Neural cell (in vitro differentiated cells): ENCODE results near the gene DTD1. TPM values are rescaled to one million over a fixed set of nuclear protein-coding genes. Genes with fewer than 3 reads are reported as not detected.

ENCODE experiments used
- H2AFZ ChIP-seq: fragments of 200-600, 300-800 bp; sonication (generic), shearing (Covaris generic); 2 replicates; pipeline ENCODE4 v1.6.0; 2014; ENCODE audit warnings: low read depth, mild to moderate bottlenecking, antibody characterized with exemption, low read length, moderate library complexity
- H3F3A ChIP-seq: fragments of 200-600 bp; shearing (Covaris generic); 2 replicates; pipeline ENCODE4 v1.6.1; 2016; ENCODE audit warnings: mild to moderate bottlenecking, moderate library complexity, mixed read lengths, antibody characterized with exemption, low read length; ENCODE audit not compliant: insufficient read depth, poor library complexity, severe bottlenecking
- H3K27ac ChIP-seq: fragments of 200-600, 300-800 bp; sonication (generic), shearing (Covaris generic); 2 replicates; pipeline ENCODE4 v1.5.1; 2014; ENCODE audit warnings: mild to moderate bottlenecking, low read length, moderate library complexity
- H3K27me3 ChIP-seq: fragments of 300-800, 200-600 bp; sonication (generic), shearing (Covaris generic); 2 replicates; pipeline ENCODE4 v1.6.0; 2014; ENCODE audit warnings: mild to moderate bottlenecking, low read depth, low read length, moderate library complexity; ENCODE audit not compliant: insufficient read depth
- H3K36me3 ChIP-seq: fragments of 300-800, 200-600 bp; sonication (generic), shearing (Covaris generic); 2 replicates; pipeline ENCODE4 v1.5.1; 2014; ENCODE audit warnings: mild to moderate bottlenecking, antibody characterized with exemption, low read length, moderate library complexity; ENCODE audit not compliant: insufficient read depth
- H3K4me2 ChIP-seq: fragments of 300-800, 200-600 bp; sonication (generic), shearing (Covaris generic); 2 replicates; pipeline ENCODE4 v1.6.0; 2014; ENCODE audit warnings: mild to moderate bottlenecking, low read length
- H3K4me3 ChIP-seq: fragments of 300-800, 200-600 bp; sonication (generic), shearing (Covaris generic); 2 replicates; pipeline ENCODE4 v1.5.1; 2014; ENCODE audit warnings: mild to moderate bottlenecking, low read length, moderate library complexity
- H3K79me2 ChIP-seq: fragments of 200-600 bp; shearing (Covaris generic); replicated peaks from 2 replicates; pipeline ENCODE4 v1.6.0; 2014; ENCODE audit warnings: mild to moderate bottlenecking, low read length, moderate library complexity; ENCODE audit not compliant: insufficient read depth
- H3K9ac ChIP-seq: fragments of 300-800, 200-600 bp; sonication (generic), shearing (Covaris generic); 2 replicates; pipeline ENCODE4 v1.6.1; 2016; ENCODE audit warnings: mild to moderate bottlenecking, low read length, mixed read lengths
- H3K9me2 ChIP-seq: fragments of 200-600 bp; shearing (Covaris generic); 2 replicates; pipeline ENCODE4 v1.6.1; 2016; ENCODE audit warnings: mild to moderate bottlenecking, low read length, mixed read lengths; ENCODE audit not compliant: insufficient read depth
- H3K9me3 ChIP-seq: fragments of 200-600, 300-800 bp; sonication (generic), shearing (Covaris generic); 2 replicates; pipeline ENCODE4 v1.6.1; 2016; ENCODE audit warnings: mild to moderate bottlenecking, mixed run types, low read length, moderate library complexity, mixed read lengths
- H4K20me1 ChIP-seq: fragments of 200-600 bp; shearing (Covaris generic); 2 replicates; pipeline ENCODE4 v1.6.1; 2016; ENCODE audit warnings: mild to moderate bottlenecking, mixed run types; ENCODE audit not compliant: insufficient read depth
- EP300 ChIP-seq: fragments of 450-650 bp; conservative IDR thresholded peaks from 2 replicates; pipeline ENCODE4 v1.6.1; 2014; ENCODE audit warnings: antibody characterized with exemption, mild to moderate bottlenecking, moderate library complexity; ENCODE audit not compliant: poor library complexity, severe bottlenecking
- EZH2 ChIP-seq: fragments of 200-600, 300-800 bp; shearing (Covaris generic), sonication (generic); IDR thresholded peaks from 2 replicates; pipeline ENCODE4 v1.6.1; 2014; ENCODE audit warnings: antibody characterized with exemption, low read length, borderline replicate concordance, mild to moderate bottlenecking; ENCODE audit not compliant: insufficient read depth, poor library complexity, severe bottlenecking
- MXI1 ChIP-seq: fragments of 450-650 bp; conservative IDR thresholded peaks from 2 replicates; pipeline ENCODE4 v1.6.1; 2014; ENCODE audit warnings: antibody characterized with exemption, mild to moderate bottlenecking; ENCODE audit not compliant: poor library complexity, severe bottlenecking
- POLR2AphosphoS5 ChIP-seq: IDR thresholded peaks from 2 replicates; pipeline ENCODE4 v1.6.1; 2012
- RAD21 ChIP-seq: fragments of 450-650 bp; conservative IDR thresholded peaks from 2 replicates; pipeline ENCODE4 v1.6.1; 2014; ENCODE audit warnings: antibody characterized with exemption, mild to moderate bottlenecking, moderate library complexity
- REST ChIP-seq: IDR thresholded peaks from 2 replicates; pipeline ENCODE4 v1.6.1; 2012; ENCODE audit warnings: borderline replicate concordance
- SMC3 ChIP-seq: fragments of 450-650 bp; conservative IDR thresholded peaks from 2 replicates; pipeline ENCODE4 v1.6.1; 2014; ENCODE audit warnings: antibody characterized with exemption, mild to moderate bottlenecking, moderate library complexity; ENCODE audit not compliant: poor library complexity
- TAF1 ChIP-seq: IDR thresholded peaks from 2 replicates; pipeline ENCODE4 v1.6.1; 2012; ENCODE audit warnings: low read depth
- polyA plus RNA-seq: library from polyadenylated mRNA; depleted of rRNA; stranded (reverse); fragments of >200 nt; gene quantifications from 2 replicates; pipeline ENCODE4 v1.2.3, GENCODE V29; 2014
- TF ChIP-seq, protein P1 (sequence below): fragments of 450-650 bp; IDR thresholded peaks from 2 replicates; pipeline ENCODE4 v1.5.1; 2014; ENCODE audit warnings: antibody characterized with exemption, mild to moderate bottlenecking, moderate library complexity; ENCODE audit not compliant: poor library complexity, severe bottlenecking

The DTD1 gene
- polyA plus RNA-seq, 1 donor from 2014 or later, result 337 TPM

DNA sequence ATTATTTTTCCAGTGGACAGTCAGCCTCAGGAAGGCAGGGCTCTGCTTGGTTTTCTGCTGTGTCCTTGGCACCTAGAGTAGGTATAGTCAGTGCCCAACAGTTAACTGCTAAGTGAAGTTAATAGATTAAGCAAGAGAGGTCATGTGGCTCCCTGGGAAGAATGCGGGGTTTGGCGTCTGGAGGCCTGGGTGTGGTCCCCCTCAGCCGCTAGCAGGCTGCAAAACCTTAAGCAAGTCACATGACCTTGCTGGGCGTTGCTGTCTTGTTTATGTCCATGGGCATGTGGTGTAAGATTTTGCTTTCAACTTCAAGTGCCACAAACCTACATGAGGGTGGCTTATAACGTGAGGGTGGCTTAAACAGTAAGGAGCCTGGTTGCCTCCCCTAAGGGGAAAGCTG lies 150.2 kb downstream of the DTD1 start:
- H3K4me3 ChIP-seq, result no peak overlapping the region
- H3K79me2 ChIP-seq, result no peaks in the 10 kb centered on the region
- no peaks in the 10 kb centered on the region for H4K20me1 ChIP-seq
- no peaks in the 10 kb centered on the region for H3K36me3 ChIP-seq
- no peaks in the 10 kb centered on the region for H3K9me3 ChIP-seq
- no peak overlapping the region for H2AFZ ChIP-seq
- no peaks in the 10 kb centered on the region for H3F3A ChIP-seq
- H3K27ac ChIP-seq, result no peak overlapping the region
- no peak for TF ChIP-seq EP300
- TF ChIP-seq, protein P1, sequence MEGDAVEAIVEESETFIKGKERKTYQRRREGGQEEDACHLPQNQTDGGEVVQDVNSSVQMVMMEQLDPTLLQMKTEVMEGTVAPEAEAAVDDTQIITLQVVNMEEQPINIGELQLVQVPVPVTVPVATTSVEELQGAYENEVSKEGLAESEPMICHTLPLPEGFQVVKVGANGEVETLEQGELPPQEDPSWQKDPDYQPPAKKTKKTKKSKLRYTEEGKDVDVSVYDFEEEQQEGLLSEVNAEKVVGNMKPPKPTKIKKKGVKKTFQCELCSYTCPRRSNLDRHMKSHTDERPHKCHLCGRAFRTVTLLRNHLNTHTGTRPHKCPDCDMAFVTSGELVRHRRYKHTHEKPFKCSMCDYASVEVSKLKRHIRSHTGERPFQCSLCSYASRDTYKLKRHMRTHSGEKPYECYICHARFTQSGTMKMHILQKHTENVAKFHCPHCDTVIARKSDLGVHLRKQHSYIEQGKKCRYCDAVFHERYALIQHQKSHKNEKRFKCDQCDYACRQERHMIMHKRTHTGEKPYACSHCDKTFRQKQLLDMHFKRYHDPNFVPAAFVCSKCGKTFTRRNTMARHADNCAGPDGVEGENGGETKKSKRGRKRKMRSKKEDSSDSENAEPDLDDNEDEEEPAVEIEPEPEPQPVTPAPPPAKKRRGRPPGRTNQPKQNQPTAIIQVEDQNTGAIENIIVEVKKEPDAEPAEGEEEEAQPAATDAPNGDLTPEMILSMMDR, result no peak
- no peak overlapping the region for H3K9ac ChIP-seq
- no peaks in the 10 kb centered on the region for H3K9me2 ChIP-seq
- H3K4me2 ChIP-seq, result no peak overlapping the region
- no peaks in the 10 kb centered on the region for H3K27me3 ChIP-seq

DNA sequence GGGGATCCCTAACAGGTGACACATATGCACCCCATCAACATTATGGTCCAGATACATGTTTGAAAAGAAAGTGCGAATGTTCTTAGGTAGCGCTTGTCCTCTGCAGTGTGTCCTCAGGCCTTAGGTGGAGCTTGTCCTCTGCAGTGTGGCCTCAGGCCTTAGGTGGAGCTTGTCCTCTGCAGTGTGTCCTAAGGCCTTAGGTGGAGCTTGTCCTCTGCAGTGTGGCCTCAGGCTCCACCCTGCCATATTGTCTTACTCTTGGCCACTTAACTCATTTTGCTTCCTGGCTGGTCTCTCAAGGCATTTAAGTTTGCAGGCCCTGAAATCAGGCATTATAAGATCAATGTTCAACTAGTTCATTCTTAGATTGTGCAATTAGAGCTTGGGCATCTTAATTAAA lies 151.0 kb downstream of the DTD1 start:
- H3K27ac ChIP-seq, result peak overlapping the region; percentile 53
- H3K4me3 ChIP-seq, result no peak overlapping the region
- no peak overlapping the region for H3K4me2 ChIP-seq
- H3K9me3 ChIP-seq, result no peaks in the 10 kb centered on the region
- no peaks in the 10 kb centered on the region for H4K20me1 ChIP-seq
- no peaks in the 10 kb centered on the region for H3K9me2 ChIP-seq
- TF ChIP-seq RAD21 (no peak), EP300 (no peak), POLR2AphosphoS5 (no peak), SMC3 (no peak), REST (no peak), TAF1 (no peak), EZH2 (no peak), MXI1 (no peak)
- TF ChIP-seq, protein P1, result no peak
- no peaks in the 10 kb centered on the region for H3K36me3 ChIP-seq
- no peaks in the 10 kb centered on the region for H3K27me3 ChIP-seq
- no peaks in the 10 kb centered on the region for H3F3A ChIP-seq
- no peaks in the 10 kb centered on the region for H3K79me2 ChIP-seq
- no peak overlapping the region for H3K9ac ChIP-seq
- H2AFZ ChIP-seq, result no peak overlapping the region
